Amniotic epithelial cell (primary cell): Measurements from ENCODE around the gene ADD3.

Source experiments
- DNase-seq: peaks from one replicate; pipeline ENCODE4 v3.0.0-alpha.2; 2010; ENCODE audit warnings: low read depth

Gene ADD3

GRCh38 chr10:110153396-110153795 lies 145.6 kb downstream of the ADD3 start:
- DNase-seq, result no peak

GRCh38 chr10:110156046-110156445 lies 148.3 kb downstream of the ADD3 start:
- DNase-seq, result no peak

- DNase-seq, result no peak
Measured at GRCh38 chr10:110158051-110159005, 150.5 kb downstream of the ADD3 start.

GRCh38 chr10:110160081-110160480 lies 152.3 kb downstream of the ADD3 start:
- no peak for DNase-seq

GRCh38 chr10:110160522-110160921 lies 152.7 kb downstream of the ADD3 start:
- DNase-seq, result no peak

- no peak for DNase-seq
Measured at GRCh38 chr10:110162741-110163145, 155.0 kb downstream of the ADD3 start.

- no peak for DNase-seq
Measured at GRCh38 chr10:110163192-110163773, 155.5 kb downstream of the ADD3 start.

GRCh38 chr10:110163841-110164240 lies 156.1 kb downstream of the ADD3 start:
- no peak for DNase-seq

GRCh38 chr10:110165239-110165638 lies 157.5 kb downstream of the ADD3 start:
- no peak for DNase-seq

- DNase-seq, result no peak
Measured at GRCh38 chr10:110167149-110167548, 159.4 kb downstream of the ADD3 start.

GRCh38 chr10:110168601-110169481 lies 161.1 kb downstream of the ADD3 start:
- DNase-seq, result no peak

- no peak for DNase-seq
Measured at GRCh38 chr10:110169586-110169985, 161.8 kb downstream of the ADD3 start.

GRCh38 chr10:110170142-110170971 lies 162.6 kb downstream of the ADD3 start:
- no peak for DNase-seq

GRCh38 chr10:110171032-110171431 lies 163.2 kb downstream of the ADD3 start:
- no peak for DNase-seq

GRCh38 chr10:110172155-110172554 lies 164.4 kb downstream of the ADD3 start:
- DNase-seq, result peak; percentile 10

GRCh38 chr10:110174201-110174600 lies 166.4 kb downstream of the ADD3 start:
- no peak for DNase-seq

- no peak for DNase-seq
Measured at GRCh38 chr10:110174816-110175215, 167.0 kb downstream of the ADD3 start.

GRCh38 chr10:110175406-110175805 lies 167.6 kb downstream of the ADD3 start:
- peak; percentile 11 for DNase-seq

GRCh38 chr10:110176141-110177030 lies 168.6 kb downstream of the ADD3 start:
- DNase-seq, result no peak

GRCh38 chr10:110179220-110179619 lies 171.4 kb downstream of the ADD3 start:
- DNase-seq, result no peak
